ENCODE measurements around the gene THTPA. TPM values are rescaled to one million over a fixed set of nuclear protein-coding genes. Genes with fewer than 3 reads are reported as not detected.

The THTPA gene
- total RNA-seq, 1 donor from 2014 or later: 7.7 TPM

- Histone ChIP-seq H3K36me3 (no peaks in the 10 kb centered on the region), H3K27me3 (no peaks in the 10 kb centered on the region), H3F3A (ENCODE audit: low read depth) (peaks cover 31% of the 10 kb centered on the region), H3K27ac (no peak overlapping the region), H3K4me2 (no peak overlapping the region), H2AFZ (replicated peaks) (no peak overlapping the region), H3K4me3 (no peak overlapping the region), H3K9ac (no peak overlapping the region), H3K79me2 (ENCODE audit: low read depth) (peaks cover 10% of the 10 kb centered on the region), H3K9me3 (ENCODE audit: low read depth) (no peaks in the 10 kb centered on the region), H3K4me1 (peaks cover 11% of the 10 kb centered on the region), H4K20me1 (ENCODE audit: low read depth) (peaks cover 5% of the 10 kb centered on the region)
- Mint-ChIP-seq H3K36me3 (peaks cover 3% of the 10 kb centered on the region), H3K9me3 (no peaks in the 10 kb centered on the region), H3K27ac (no peak overlapping the region), H3K4me1 (peaks cover 18% of the 10 kb centered on the region), H3K4me3 (no peak overlapping the region), H3K27me3 (ENCODE audit: insufficient read depth, low read depth) (peaks cover 12% of the 10 kb centered on the region)
- TF ChIP-seq EZH2 (IDR thresholded peaks at IDR 0.05) (no peak), CTCF (IDR thresholded peaks at IDR 0.05) (peak; percentile 92)
- peak; percentile 81 for DNase-seq (ENCODE audit: low spot score)
Measured at GRCh38 chr14:23562822-23563472, 6.9 kb downstream of the THTPA start.

DNA sequence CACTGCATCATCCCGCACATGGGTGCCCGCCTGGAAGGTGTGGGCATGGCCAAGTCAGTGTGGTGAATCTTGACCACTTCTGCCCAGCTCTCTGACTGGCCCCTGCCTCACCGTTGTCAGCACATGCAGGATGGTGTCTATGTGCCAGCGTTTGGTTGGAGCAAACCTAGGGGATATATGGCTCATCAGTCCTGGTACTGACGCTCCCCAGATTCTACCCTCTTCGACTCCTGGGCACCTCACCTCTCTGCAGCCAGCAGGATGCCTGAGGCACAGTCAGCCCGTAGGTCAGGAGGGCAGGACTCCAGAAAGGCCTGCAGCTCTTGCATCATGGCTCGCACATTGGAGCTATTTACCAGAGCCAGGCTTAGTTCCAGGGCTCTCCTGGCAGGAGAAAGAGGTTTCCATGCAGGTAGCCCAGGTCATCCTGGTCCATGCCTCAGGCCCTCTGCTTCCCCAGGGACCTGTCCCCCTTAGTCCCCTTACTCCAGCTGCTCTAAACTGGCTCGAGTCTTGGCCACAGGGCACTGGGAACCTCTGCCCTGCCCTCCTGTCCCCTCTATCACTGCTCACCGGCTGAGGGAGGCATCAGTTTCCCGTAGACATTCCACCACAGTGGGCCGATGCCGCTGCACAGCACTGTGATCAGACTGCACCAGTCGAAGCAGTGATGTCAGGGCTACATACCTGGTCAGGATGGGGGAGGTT is 7.6 kb downstream of the THTPA start:
- no peak overlapping the region for H3K4me2 ChIP-seq
- no peaks in the 10 kb centered on the region for H3K36me3 ChIP-seq
- Mint-ChIP-seq H3K9me3 (no peaks in the 10 kb centered on the region), H3K27me3 (ENCODE audit: insufficient read depth, low read depth) (peaks cover 14% of the 10 kb centered on the region), H3K4me3 (peak overlapping the region; percentile 10), H3K4me1 (peaks cover 22% of the 10 kb centered on the region), H3K36me3 (peaks cover 3% of the 10 kb centered on the region), H3K27ac (no peak overlapping the region)
- H3K9me3 ChIP-seq (ENCODE audit: low read depth): no peaks in the 10 kb centered on the region
- H3F3A ChIP-seq (ENCODE audit: low read depth): peaks cover 33% of the 10 kb centered on the region
- H2AFZ ChIP-seq (replicated peaks): no peak overlapping the region
- DNase-seq (ENCODE audit: low spot score): no peak
- H3K79me2 ChIP-seq (ENCODE audit: low read depth): peaks cover 10% of the 10 kb centered on the region
- H3K9ac ChIP-seq: no peak overlapping the region
- H4K20me1 ChIP-seq (ENCODE audit: low read depth): peaks cover 5% of the 10 kb centered on the region
- H3K4me3 ChIP-seq: no peak overlapping the region
- peaks cover 18% of the 10 kb centered on the region for H3K4me1 ChIP-seq
- TF ChIP-seq CTCF (IDR thresholded peaks at IDR 0.05) (no peak), EZH2 (IDR thresholded peaks at IDR 0.05) (no peak), EZH2phosphoT487 (IDR thresholded peaks at IDR 0.05) (no peak)
- no peaks in the 10 kb centered on the region for H3K27me3 ChIP-seq
- no peak overlapping the region for H3K27ac ChIP-seq

- Histone ChIP-seq H3K79me2 (ENCODE audit: low read depth) (peaks cover 10% of the 10 kb centered on the region), H2AFZ (replicated peaks) (no peak overlapping the region), H3K27me3 (no peaks in the 10 kb centered on the region), H3K9me3 (ENCODE audit: low read depth) (no peaks in the 10 kb centered on the region), H3K9ac (no peak overlapping the region), H3F3A (ENCODE audit: low read depth) (peaks cover 33% of the 10 kb centered on the region), H3K4me3 (no peak overlapping the region), H3K4me2 (no peak overlapping the region), H3K4me1 (peaks cover 22% of the 10 kb centered on the region), H3K27ac (no peak overlapping the region), H3K36me3 (no peaks in the 10 kb centered on the region), H4K20me1 (ENCODE audit: low read depth) (peaks cover 8% of the 10 kb centered on the region)
- Mint-ChIP-seq H3K36me3 (peaks cover 3% of the 10 kb centered on the region), H3K27ac (no peak overlapping the region), H3K4me3 (peak overlapping the region; percentile 10), H3K27me3 (ENCODE audit: insufficient read depth, low read depth) (peaks cover 14% of the 10 kb centered on the region), H3K4me1 (peaks cover 28% of the 10 kb centered on the region), H3K9me3 (no peaks in the 10 kb centered on the region)
- no peak for TF ChIP-seq EZH2phosphoT487 (IDR thresholded peaks at IDR 0.05)
- TF ChIP-seq CTCF (IDR thresholded peaks at IDR 0.05): no peak
- no peak for TF ChIP-seq EZH2 (IDR thresholded peaks at IDR 0.05)
- no peak for DNase-seq (ENCODE audit: low spot score)
Measured at GRCh38 chr14:23564181-23564812, 8.2 kb downstream of the THTPA start.

Data from neural progenitor cell (in vitro differentiated cells).